Dermis microvascular lymphatic vessel endothelial cell (primary cell): ENCODE data around the gene ARHGAP45. TPM values are rescaled to one million over a fixed set of nuclear protein-coding genes. Genes with fewer than 3 reads are reported as not detected.

Experiments
- DNase-seq, 2 donors: peaks; one replicate each; pipeline versions ENCODE4 v3.0.0 to v3.0.0-alpha.2; 2010; ENCODE audit warnings: low read depth in 2 of 2
- total RNA-seq: library from RNA; depleted of rRNA; stranded (reverse); fragments of >200 nt; gene quantifications from 2 replicates; pipeline ENCODE4 v1.2.1, GENCODE V29; 2014

The ARHGAP45 gene
- total RNA-seq, 1 donor from 2014 or later, result 24.6 TPM

- no peak for DNase-seq
These were observed 12.6 kb upstream of the ARHGAP45 start for GRCh38 chr19:1054102-1055027.

- no peak for DNase-seq
These were observed 11.9 kb upstream of the ARHGAP45 start for GRCh38 chr19:1055028-1055425.

- DNase-seq, result no peak
These were observed 10.9 kb upstream of the ARHGAP45 start for GRCh38 chr19:1055886-1056620.

GRCh38 chr19:1057176-1057855 is 9.7 kb upstream of the ARHGAP45 start:
- peak in 1 of 2 donors; percentile 53 for DNase-seq

- DNase-seq, result no peak
These were observed 8.9 kb upstream of the ARHGAP45 start for GRCh38 chr19:1058112-1058511.

- no peak for DNase-seq
These were observed 6.3 kb upstream of the ARHGAP45 start for GRCh38 chr19:1060689-1061088.

- no peak for DNase-seq
These were observed 5.0 kb upstream of the ARHGAP45 start for GRCh38 chr19:1061987-1062386.

GRCh38 chr19:1062387-1063029 is 4.5 kb upstream of the ARHGAP45 start:
- no peak for DNase-seq

- DNase-seq, result peak in 1 of 2 donors; percentile 57
These were observed 3.7 kb upstream of the ARHGAP45 start for GRCh38 chr19:1063030-1063908.

GRCh38 chr19:1063909-1064660 is 2.9 kb upstream of the ARHGAP45 start:
- no peak for DNase-seq

- peak; percentile 49 to 77 for DNase-seq
These were observed 2.0 kb upstream of the ARHGAP45 start for GRCh38 chr19:1064661-1065605.

GRCh38 chr19:1065606-1066109 is 1.3 kb upstream of the ARHGAP45 start:
- no peak for DNase-seq

GRCh38 chr19:1066251-1066747 is 668 bp upstream of the ARHGAP45 start:
- no peak for DNase-seq

- DNase-seq, result no peak
These were observed 482 bp downstream of the ARHGAP45 start for GRCh38 chr19:1067341-1067957.

GRCh38 chr19:1068009-1069001 is 1.3 kb downstream of the ARHGAP45 start:
- no peak for DNase-seq

GRCh38 chr19:1069009-1069779 is 2.2 kb downstream of the ARHGAP45 start:
- DNase-seq, result peak; percentile 35 to 69
